Central memory CD4-positive, alpha-beta T cell (primary cell): Measurements from ENCODE around the gene CARMIL1.
"Not testable (repeated sequence)": the region's sequence is repeated elsewhere in the genome, so short reads cannot be mapped to it uniquely, and the experiment has no call there.

Experiments
- DNase-seq: peaks from one replicate; pipeline ENCODE4 v3.0.0; 2022

Gene CARMIL1

GRCh38 chr6:25414168-25414567 is 135.0 kb downstream of the CARMIL1 start:
- DNase-seq: no peak

- no peak for DNase-seq
These were observed 135.6 kb downstream of the CARMIL1 start for GRCh38 chr6:25414755-25415154.

- no peak for DNase-seq
These were observed 136.1 kb downstream of the CARMIL1 start for GRCh38 chr6:25415274-25415673.

- DNase-seq: no peak
These were observed 136.5 kb downstream of the CARMIL1 start for GRCh38 chr6:25415701-25416100.

- DNase-seq: no peak
These were observed 138.0 kb downstream of the CARMIL1 start for GRCh38 chr6:25417046-25417605.

- no peak for DNase-seq
These were observed 139.4 kb downstream of the CARMIL1 start for GRCh38 chr6:25418454-25419052.

GRCh38 chr6:25419879-25420278 is 140.7 kb downstream of the CARMIL1 start:
- no peak for DNase-seq

GRCh38 chr6:25423358-25423757 is 144.2 kb downstream of the CARMIL1 start:
- DNase-seq: no peak

- DNase-seq: no peak
These were observed 145.1 kb downstream of the CARMIL1 start for GRCh38 chr6:25424303-25424702.

GRCh38 chr6:25427549-25427948 is 148.4 kb downstream of the CARMIL1 start:
- no peak for DNase-seq

- no peak for DNase-seq
These were observed 149.7 kb downstream of the CARMIL1 start for GRCh38 chr6:25428758-25429317.

GRCh38 chr6:25431306-25431974 is 152.3 kb downstream of the CARMIL1 start:
- DNase-seq: no peak

- DNase-seq: no peak
These were observed 152.8 kb downstream of the CARMIL1 start for GRCh38 chr6:25431975-25432307.

- DNase-seq: no peak
These were observed 155.7 kb downstream of the CARMIL1 start for GRCh38 chr6:25434921-25435320.

- no peak for DNase-seq
These were observed 156.3 kb downstream of the CARMIL1 start for GRCh38 chr6:25435416-25435985.

GRCh38 chr6:25436760-25437159 is 157.6 kb downstream of the CARMIL1 start:
- no peak for DNase-seq

GRCh38 chr6:25439368-25439767 is 160.2 kb downstream of the CARMIL1 start:
- no peak for DNase-seq

GRCh38 chr6:25441663-25442270 is 162.6 kb downstream of the CARMIL1 start:
- peak; percentile 2 for DNase-seq

GRCh38 chr6:25442898-25443297 is 163.7 kb downstream of the CARMIL1 start:
- no peak for DNase-seq

- DNase-seq: not testable (repeated sequence)
These were observed 165.3 kb downstream of the CARMIL1 start for GRCh38 chr6:25444521-25444920.

GRCh38 chr6:25446830-25447569 is 167.8 kb downstream of the CARMIL1 start:
- DNase-seq: no peak

- no peak for DNase-seq
These were observed 168.4 kb downstream of the CARMIL1 start for GRCh38 chr6:25447570-25447929.
